ENCODE measurements around the gene HHATL.

HHATL gene

DNA sequence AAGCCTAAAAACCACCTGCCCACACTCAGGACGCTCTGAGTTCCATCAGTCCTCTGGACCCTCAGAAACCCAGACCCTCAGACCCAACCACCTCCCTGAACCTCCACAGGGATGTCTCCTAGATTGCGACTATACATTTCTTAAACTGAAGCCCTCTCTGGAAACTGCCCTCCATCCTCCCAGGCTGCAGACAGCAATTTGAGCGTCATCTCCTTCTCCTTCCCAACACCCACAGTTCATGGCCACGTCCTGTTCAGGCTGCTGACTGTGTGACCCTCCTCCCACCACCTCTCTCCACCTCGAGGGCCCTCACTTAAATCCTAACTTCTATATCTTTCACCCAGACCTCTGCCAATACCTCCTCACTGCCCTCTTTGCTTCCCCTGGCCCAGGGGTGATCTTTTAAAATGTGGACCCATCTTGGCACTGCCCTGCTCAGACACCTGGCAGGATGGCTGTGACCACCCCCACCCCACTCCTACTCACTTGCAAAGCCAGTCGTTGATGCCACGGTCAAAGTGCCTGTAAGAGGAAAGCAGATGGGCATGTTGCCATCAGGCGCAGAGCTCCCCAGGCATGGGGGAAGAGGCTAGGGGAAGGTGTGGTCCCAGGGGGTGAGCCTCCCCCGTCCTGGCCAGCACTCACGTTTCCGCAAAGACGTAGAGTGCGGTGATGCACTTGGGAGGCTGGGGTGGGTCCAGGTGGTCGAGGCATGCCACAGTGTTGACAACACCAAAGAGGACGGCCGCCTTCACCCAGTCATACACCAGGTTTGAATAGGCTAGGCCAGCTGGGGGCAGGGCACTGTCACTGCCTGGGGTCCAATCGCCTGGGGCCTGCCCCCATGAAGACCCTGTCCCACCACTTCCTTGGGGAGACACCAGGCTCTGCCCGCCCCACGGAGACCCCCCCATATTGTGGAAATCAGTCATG is 6.0 kb downstream of the HHATL start:
- peaks cover 0 to 18% (median 0%) of the 10 kb centered on the region in 11 experiments; a peak in 4 of 22 replicates for H4K20me1 ChIP-seq
- H3K27ac ChIP-seq: no peak overlapping the region
- H3K9me3 ChIP-seq (replicated peaks in 1 of 11): no peaks in the 10 kb centered on the region
- TF ChIP-seq Cebpa-rat (IDR thresholded peaks at IDR 0.05): no peak
- H3K36me3 ChIP-seq: no peaks in the 10 kb centered on the region
- no peak overlapping the region for H3K4me2 ChIP-seq
- no peak overlapping the region for H3K4me3 ChIP-seq
- no peaks in the 10 kb centered on the region for H3K27me3 ChIP-seq
- H3K9ac ChIP-seq: no peak overlapping the region
- H3K4me1 ChIP-seq: peaks cover 6 to 27% (median 17%) of the 10 kb centered on the region in 10 experiments; a peak in 18 of 20 replicates

DNA sequence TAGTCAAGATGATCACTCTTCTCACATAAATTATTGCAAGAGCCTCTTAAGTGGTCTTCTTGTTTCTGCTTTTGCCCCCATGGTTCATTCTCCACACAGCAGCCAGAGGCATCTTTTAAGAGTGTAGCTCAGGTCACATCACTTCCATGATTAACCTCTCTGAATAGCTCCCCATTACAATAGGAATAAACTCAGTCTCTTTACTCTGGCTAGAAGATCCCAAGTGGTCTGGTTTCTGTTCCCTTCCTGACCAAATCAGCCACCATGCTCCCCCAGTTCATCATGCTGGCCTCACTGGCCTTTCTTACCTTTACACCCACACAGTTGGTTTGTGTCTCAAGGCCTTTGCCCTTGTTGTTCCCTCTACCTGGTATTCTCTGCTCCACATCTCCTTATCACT is 8.2 kb downstream of the HHATL start:
- no peak overlapping the region for H3K27ac ChIP-seq
- H3K36me3 ChIP-seq: no peaks in the 10 kb centered on the region
- no peak for TF ChIP-seq Cebpa-rat (IDR thresholded peaks at IDR 0.05)
- H3K27me3 ChIP-seq: no peaks in the 10 kb centered on the region
- H4K20me1 ChIP-seq: peaks cover 0 to 8% (median 0%) of the 10 kb centered on the region in 11 experiments; a peak in 2 of 22 replicates
- no peak overlapping the region for H3K4me2 ChIP-seq
- peaks cover 0 to 40% (median 26%) of the 10 kb centered on the region in 10 experiments; a peak in 17 of 20 replicates for H3K4me1 ChIP-seq
- H3K9ac ChIP-seq: no peak overlapping the region
- no peak overlapping the region for H3K4me3 ChIP-seq
- no peaks in the 10 kb centered on the region for H3K9me3 ChIP-seq (replicated peaks in 1 of 11)

DNA sequence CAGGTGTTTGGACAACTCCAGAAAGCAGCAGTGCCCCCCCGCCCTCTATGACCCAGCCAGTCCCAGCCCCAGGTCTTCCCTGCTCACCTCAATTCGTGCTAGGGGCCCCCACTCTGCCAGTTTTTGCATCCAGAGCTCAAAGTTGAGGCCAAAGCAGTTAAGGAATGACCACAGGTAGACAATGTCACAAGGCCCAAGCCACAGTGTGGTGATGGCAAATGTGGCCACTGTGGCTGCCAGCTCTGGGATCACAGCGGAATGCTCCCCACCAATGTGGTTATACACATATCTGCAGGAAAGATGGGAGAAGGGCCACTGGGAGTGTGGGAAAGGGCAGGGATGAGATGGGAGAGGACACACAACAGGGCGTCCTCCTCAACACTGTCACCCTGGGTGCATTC is 9.1 kb downstream of the HHATL start:
- no peak overlapping the region for H3K4me3 ChIP-seq
- H4K20me1 ChIP-seq: peaks cover 0 to 2% (median 0%) of the 10 kb centered on the region in 11 experiments; a peak in 2 of 22 replicates
- peaks cover 0 to 37% (median 22%) of the 10 kb centered on the region in 10 experiments; a peak in 17 of 20 replicates for H3K4me1 ChIP-seq
- no peak overlapping the region for H3K4me2 ChIP-seq
- no peaks in the 10 kb centered on the region for H3K27me3 ChIP-seq
- H3K9me3 ChIP-seq (replicated peaks in 1 of 11): no peaks in the 10 kb centered on the region
- no peak overlapping the region for H3K9ac ChIP-seq
- TF ChIP-seq Cebpa-rat (IDR thresholded peaks at IDR 0.05): no peak
- no peaks in the 10 kb centered on the region for H3K36me3 ChIP-seq
- no peak overlapping the region for H3K27ac ChIP-seq

DNA sequence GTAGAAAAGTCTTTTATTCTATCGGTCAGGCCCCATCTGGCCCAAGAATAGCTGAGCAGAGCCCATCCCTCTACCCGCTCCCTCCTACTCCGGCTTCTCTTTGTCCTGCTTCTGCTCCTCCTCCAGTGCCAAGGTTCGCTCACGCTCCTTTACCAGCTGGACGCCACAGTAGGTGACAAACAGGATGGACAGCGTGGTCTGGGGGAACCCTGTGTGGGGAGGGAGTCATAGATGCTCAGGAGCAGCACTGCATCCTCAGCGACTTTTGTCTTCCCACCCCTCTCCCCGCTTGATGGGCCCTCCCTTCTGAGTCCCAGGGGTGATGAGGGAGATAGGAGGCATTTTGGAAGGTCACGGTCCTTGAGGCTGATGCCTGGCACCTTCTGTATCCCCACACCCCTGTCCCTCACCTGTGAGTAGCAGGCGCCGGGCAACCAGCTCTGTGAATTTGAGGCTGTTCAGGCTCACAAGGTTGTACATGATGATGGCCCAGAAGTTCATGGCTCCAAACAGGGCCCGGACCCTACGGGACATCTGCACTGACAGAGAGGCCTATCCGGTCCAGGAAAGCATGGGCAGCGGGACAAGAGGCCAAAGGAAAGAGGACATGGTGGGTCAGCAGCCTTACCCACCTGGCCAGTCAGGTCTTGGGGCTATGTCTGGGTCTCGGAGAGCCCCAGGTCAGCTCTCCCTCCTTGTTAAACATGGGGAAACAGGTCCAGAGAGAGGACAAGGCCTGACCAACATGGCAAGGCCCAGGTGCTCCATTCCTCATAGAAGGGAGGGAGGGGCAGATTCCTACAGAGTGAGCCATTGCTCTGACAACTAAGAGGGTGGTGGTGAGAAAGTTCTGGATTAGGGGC is 9.7 kb downstream of the HHATL start:
- Histone ChIP-seq H3K4me1 (peaks cover 0 to 38% (median 21%) of the 10 kb centered on the region in 10 experiments; a peak in 14 of 20 replicates), H3K9ac (no peak overlapping the region), H3K4me2 (peak overlapping the region in 2 of 11 experiments; percentile 66 to 71; a peak in 1 of 22 replicates), H3K27me3 (no peaks in the 10 kb centered on the region), H3K36me3 (no peaks in the 10 kb centered on the region), H3K9me3 (replicated peaks in 1 of 11) (no peaks in the 10 kb centered on the region), H4K20me1 (no peaks in the 10 kb centered on the region), H3K27ac (no peak overlapping the region), H3K4me3 (no peak overlapping the region)
- no peak for TF ChIP-seq Cebpa-rat (IDR thresholded peaks at IDR 0.05)

DNA sequence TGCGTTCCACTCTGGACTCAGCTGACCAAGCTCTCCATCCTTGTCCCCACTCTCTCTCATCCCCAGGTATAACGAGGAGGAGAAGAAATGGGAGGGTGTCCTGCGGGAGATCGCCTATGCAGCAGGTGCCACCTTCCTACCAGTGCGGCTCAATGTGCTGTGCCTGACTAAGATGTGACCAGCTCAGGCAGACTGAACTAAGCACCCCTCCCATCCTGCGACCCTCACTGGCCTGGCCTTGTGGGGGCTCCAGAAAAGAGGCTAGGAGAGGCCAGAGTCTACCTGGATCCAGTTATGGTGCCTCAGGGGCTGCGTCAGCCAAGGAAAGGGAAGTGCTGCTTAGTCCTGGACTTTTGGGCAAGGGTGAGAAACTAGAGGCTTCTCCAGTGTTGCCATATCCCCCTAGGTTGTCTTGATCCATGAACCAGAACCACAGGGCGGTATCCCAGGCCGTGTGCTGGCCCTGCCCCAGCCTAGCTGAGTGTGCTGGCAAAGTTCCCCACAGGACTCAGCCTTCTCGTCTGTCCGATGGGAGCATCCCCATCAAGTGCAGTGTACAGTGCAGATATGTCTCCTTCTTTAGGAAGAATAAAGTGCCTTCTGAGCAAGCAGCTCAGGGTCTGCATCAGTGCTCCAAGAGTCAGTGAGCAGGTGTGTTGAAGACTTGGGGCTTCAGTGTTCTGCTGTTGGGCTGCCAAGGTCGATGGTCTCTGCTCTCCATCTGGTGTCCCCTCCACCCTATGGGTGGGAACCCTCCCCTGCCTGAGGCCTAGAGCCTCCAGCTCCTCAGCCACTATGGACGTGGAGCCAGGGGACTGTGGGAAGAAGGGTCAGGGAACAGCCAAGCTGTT is 10.6 kb downstream of the HHATL start:
- Histone ChIP-seq H3K9ac (no peak overlapping the region), H3K4me2 (peak overlapping the region in 8 of 11 experiments; percentile 49 to 82 (median 68); a peak in 15 of 22 replicates), H4K20me1 (no peaks in the 10 kb centered on the region), H3K9me3 (replicated peaks in 1 of 11) (no peaks in the 10 kb centered on the region), H3K4me3 (no peak overlapping the region), H3K27me3 (no peaks in the 10 kb centered on the region), H3K27ac (no peak overlapping the region), H3K4me1 (peaks cover 0 to 38% (median 21%) of the 10 kb centered on the region in 10 experiments; a peak in 14 of 20 replicates), H3K36me3 (no peaks in the 10 kb centered on the region)
- no peak for TF ChIP-seq Cebpa-rat (IDR thresholded peaks at IDR 0.05)

DNA sequence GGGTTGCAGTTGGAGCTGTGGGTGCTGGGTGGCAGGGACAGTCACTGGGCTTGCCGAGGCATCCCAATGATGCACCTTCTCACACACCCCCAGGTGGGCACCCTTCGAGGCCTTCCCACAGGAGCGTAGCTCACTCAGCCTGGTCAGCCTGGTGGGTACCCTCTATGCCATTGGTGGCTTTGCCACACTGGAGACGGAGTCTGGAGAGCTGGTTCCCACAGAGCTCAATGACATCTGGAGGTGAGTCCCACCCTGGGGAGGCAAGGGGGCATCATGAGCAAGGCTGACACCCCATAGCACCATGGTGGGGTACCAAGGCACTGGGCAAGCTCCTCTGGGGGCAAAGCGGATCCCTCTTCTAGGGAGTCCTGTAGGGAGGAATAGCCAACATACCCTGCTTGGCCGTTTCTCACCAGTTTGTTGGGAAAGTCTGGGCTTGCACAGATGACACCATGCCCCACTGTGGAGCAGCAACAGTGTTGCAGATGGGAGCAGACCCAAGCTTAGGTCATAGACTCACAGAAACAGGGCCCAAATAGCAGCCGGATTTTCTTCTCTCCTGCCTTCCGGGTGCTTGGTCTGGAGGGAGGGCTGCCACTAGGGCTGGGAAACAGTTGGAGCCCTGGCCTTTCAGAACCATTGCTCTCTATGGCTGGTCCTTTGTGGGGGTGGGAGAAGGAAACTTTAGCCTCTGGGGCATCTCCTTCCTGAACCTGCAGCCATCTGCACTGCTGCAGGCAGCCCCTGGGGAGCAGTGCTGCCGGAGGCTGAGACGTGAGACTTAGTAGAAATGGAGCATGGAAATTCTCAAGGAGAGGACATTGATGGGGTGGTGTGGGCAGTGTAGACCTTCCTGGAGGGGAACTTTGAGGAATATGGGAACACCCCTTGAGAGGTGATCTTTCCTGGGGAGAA is 11.6 kb downstream of the HHATL start:
- H3K9ac ChIP-seq: peak overlapping the region in 2 of 11 experiments; percentile 29 to 39; a peak in 1 of 22 replicates
- H3K4me1 ChIP-seq: peaks cover 0 to 38% (median 21%) of the 10 kb centered on the region in 10 experiments; a peak in 14 of 20 replicates
- peaks cover 0 to 4% (median 0%) of the 10 kb centered on the region in 11 experiments; a peak in 4 of 22 replicates for H3K9me3 ChIP-seq (replicated peaks in 1 of 11)
- H3K36me3 ChIP-seq: no peaks in the 10 kb centered on the region
- H4K20me1 ChIP-seq: no peaks in the 10 kb centered on the region
- TF ChIP-seq Cebpa-rat (IDR thresholded peaks at IDR 0.05): no peak
- H3K4me3 ChIP-seq: no peak overlapping the region
- H3K27me3 ChIP-seq: no peaks in the 10 kb centered on the region
- H3K4me2 ChIP-seq: peak overlapping the region in 9 of 11 experiments; percentile 1 to 82 (median 66); a peak in 16 of 22 replicates
- peak overlapping the region in 3 of 11 experiments; percentile 0 to 59 (median 37); a peak in 3 of 22 replicates for H3K27ac ChIP-seq

DNA sequence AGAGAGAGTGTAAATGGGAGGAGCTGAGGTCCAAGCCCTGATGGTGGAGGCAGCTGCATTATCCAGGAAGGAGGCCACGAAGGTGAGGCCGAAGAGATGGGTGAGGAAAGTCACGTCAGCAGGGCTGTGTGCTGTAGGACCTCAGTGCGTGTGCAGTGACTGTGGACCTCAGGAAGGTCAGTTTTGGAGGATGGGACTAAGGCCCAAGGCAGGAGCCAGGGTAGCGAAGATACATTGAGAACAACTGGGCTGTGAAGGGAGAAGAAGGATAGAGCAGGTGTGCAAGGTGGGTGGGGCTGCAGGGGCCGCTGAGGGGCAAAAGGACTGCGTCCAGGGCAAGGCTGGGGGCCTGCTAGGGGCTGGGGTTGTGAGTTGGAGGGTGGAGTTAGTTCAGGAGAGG is 12.4 kb downstream of the HHATL start:
- Histone ChIP-seq H4K20me1 (no peaks in the 10 kb centered on the region), H3K9ac (no peak overlapping the region), H3K4me2 (peak overlapping the region in 4 of 11 experiments; percentile 66 to 82 (median 74); a peak in 2 of 22 replicates), H3K9me3 (replicated peaks in 1 of 11) (peaks cover 0 to 12% (median 0%) of the 10 kb centered on the region in 11 experiments; a peak in 5 of 22 replicates), H3K4me3 (no peak overlapping the region), H3K27ac (no peak overlapping the region), H3K27me3 (no peaks in the 10 kb centered on the region), H3K4me1 (peaks cover 0 to 38% (median 21%) of the 10 kb centered on the region in 10 experiments; a peak in 18 of 20 replicates), H3K36me3 (no peaks in the 10 kb centered on the region)
- no peak for TF ChIP-seq Cebpa-rat (IDR thresholded peaks at IDR 0.05)

All from BLaER1 treated with 17β-estradiol and CSF1 and Interleukin-3, amounts not matched to agents 10 nM and 100 nM (cell line).